HG03066 (cell line): ENCODE results near the gene SENP1.
"Not testable (repeated sequence)": the region's sequence is repeated elsewhere in the genome, so short reads cannot be mapped to it uniquely, and the experiment has no call there.

Source experiments
- ATAC-seq: cut with Tn5 transposase; IDR thresholded peaks from one replicate; pipeline ENCODE4 v1.9.1; 2021; ENCODE audit warnings: low read depth; ENCODE audit not compliant: unreplicated experiment

The SENP1 gene

GRCh38 chr12:48115957-48116356 lies 10.1 kb upstream of the SENP1 start:
- no peak for ATAC-seq

- ATAC-seq = not testable (repeated sequence)
These were observed 5.4 kb upstream of the SENP1 start for GRCh38 chr12:48111312-48111693.

GRCh38 chr12:48110691-48111311 lies 4.9 kb upstream of the SENP1 start:
- no peak for ATAC-seq

GRCh38 chr12:48109424-48109823 lies 3.5 kb upstream of the SENP1 start:
- ATAC-seq = no peak

GRCh38 chr12:48106681-48107613 lies 1.1 kb upstream of the SENP1 start:
- no peak for ATAC-seq

- peak; percentile 22 for ATAC-seq
These were observed 485 bp downstream of the SENP1 start for GRCh38 chr12:48105321-48105866.

GRCh38 chr12:48104531-48104930 lies 1.3 kb downstream of the SENP1 start:
- no peak for ATAC-seq

- ATAC-seq = no peak
These were observed 13.3 kb downstream of the SENP1 start for GRCh38 chr12:48092611-48093010.

GRCh38 chr12:48086327-48086726 lies 19.6 kb downstream of the SENP1 start:
- no peak for ATAC-seq

GRCh38 chr12:48084841-48085460 lies 20.9 kb downstream of the SENP1 start:
- ATAC-seq = no peak

GRCh38 chr12:48084066-48084465 lies 21.8 kb downstream of the SENP1 start:
- no peak for ATAC-seq

- no peak for ATAC-seq
These were observed 25.1 kb downstream of the SENP1 start for GRCh38 chr12:48080821-48081220.

GRCh38 chr12:48080285-48080684 lies 25.6 kb downstream of the SENP1 start:
- no peak for ATAC-seq

- ATAC-seq = no peak
These were observed 27.0 kb downstream of the SENP1 start for GRCh38 chr12:48078901-48079300.

GRCh38 chr12:48077111-48077510 lies 28.8 kb downstream of the SENP1 start:
- no peak for ATAC-seq

GRCh38 chr12:48075832-48076231 lies 30.0 kb downstream of the SENP1 start:
- ATAC-seq = no peak

GRCh38 chr12:48074266-48074665 lies 31.6 kb downstream of the SENP1 start:
- ATAC-seq = no peak

GRCh38 chr12:48072266-48072665 lies 33.6 kb downstream of the SENP1 start:
- ATAC-seq = no peak

GRCh38 chr12:48071808-48072207 lies 34.1 kb downstream of the SENP1 start:
- ATAC-seq = no peak

- ATAC-seq = no peak
These were observed 35.1 kb downstream of the SENP1 start for GRCh38 chr12:48070731-48071130.

GRCh38 chr12:48070033-48070432 lies 35.8 kb downstream of the SENP1 start:
- ATAC-seq = no peak
